HL-60/S4 treated with retinoic acid at 250 ng/mL for 4 days and 3 days (cell line): ENCODE results near the gene ZFP92.

Source experiments
- in situ Hi-C: fragments of 300-500 bp; cut with MboI; formaldehyde crosslinking; loops from 2 replicates; pipeline ENCODE4 v1.7.0; 2022; ENCODE audit warnings: low sequenced_read_pairs

Gene ZFP92

GRCh38 chrX:153434801-153435200 is 23.5 kb downstream of the ZFP92 start:
- in situ Hi-C loops = no loop called here

- in situ Hi-C loops = no loop called here
Measured at GRCh38 chrX:153435845-153436244, 24.6 kb downstream of the ZFP92 start.

- in situ Hi-C loops = no loop called here
Measured at GRCh38 chrX:153438532-153438931, 27.3 kb downstream of the ZFP92 start.

- in situ Hi-C loops = no loop called here
Measured at GRCh38 chrX:153439977-153440376, 28.7 kb downstream of the ZFP92 start.

- in situ Hi-C loops = no loop called here
Measured at GRCh38 chrX:153440556-153441135, 29.4 kb downstream of the ZFP92 start.

GRCh38 chrX:153441296-153441695 is 30.0 kb downstream of the ZFP92 start:
- in situ Hi-C loops = no loop called here

GRCh38 chrX:153441981-153442380 is 30.7 kb downstream of the ZFP92 start:
- in situ Hi-C loops = no loop called here

GRCh38 chrX:153442463-153442862 is 31.2 kb downstream of the ZFP92 start:
- in situ Hi-C loops = no loop called here

- in situ Hi-C loops = no loop called here
Measured at GRCh38 chrX:153443476-153444332, 32.4 kb downstream of the ZFP92 start.

- in situ Hi-C loops = no loop called here
Measured at GRCh38 chrX:153444333-153445011, 33.2 kb downstream of the ZFP92 start.

GRCh38 chrX:153445106-153445855 is 34.0 kb downstream of the ZFP92 start:
- in situ Hi-C loops = no loop called here

- in situ Hi-C loops = no loop called here
Measured at GRCh38 chrX:153445856-153446635, 34.8 kb downstream of the ZFP92 start, which contains the start of gene TREX2. Gene TREX2 (minus strand): TSS chrX:153446056. CDS start chrX:153445430, 626 bp downstream.

- in situ Hi-C loops = no loop called here
Measured at GRCh38 chrX:153446636-153446936, 35.3 kb downstream of the ZFP92 start.

- in situ Hi-C loops = no loop called here
Measured at GRCh38 chrX:153446950-153447580, 35.8 kb downstream of the ZFP92 start.

GRCh38 chrX:153447581-153447960 is 36.3 kb downstream of the ZFP92 start:
- in situ Hi-C loops = no loop called here

GRCh38 chrX:153448556-153449367 is 37.5 kb downstream of the ZFP92 start:
- in situ Hi-C loops = no loop called here

GRCh38 chrX:153449368-153450113 is 38.3 kb downstream of the ZFP92 start:
- in situ Hi-C loops = no loop called here

GRCh38 chrX:153450114-153450948 is 39.1 kb downstream of the ZFP92 start:
- in situ Hi-C loops = no loop called here
